ENCODE data around the gene BATF2.
"Not testable (repeated sequence)": the region's sequence is repeated elsewhere in the genome, so short reads cannot be mapped to it uniquely, and the experiment has no call there.

The BATF2 gene

GRCh38 chr11:65008873-65009272 lies 12.1 kb upstream of the BATF2 start:
- H3K27me3 ChIP-seq (ENCODE audit: control insufficient read depth, insufficient read depth, low read length) = no peaks in the 10 kb centered on the region
- no peak overlapping the region for H3K4me3 ChIP-seq (ENCODE audit: low read length)
- H3K9me3 ChIP-seq (ENCODE audit: control insufficient read depth, low read length) = no peaks in the 10 kb centered on the region
- no peaks in the 10 kb centered on the region for H3K36me3 ChIP-seq (ENCODE audit: control insufficient read depth, insufficient read depth, low read length)
- no peak overlapping the region for H3K9ac ChIP-seq (ENCODE audit: low read length)
- H3K4me1 ChIP-seq (ENCODE audit: control insufficient read depth, insufficient read depth, low read length) = peaks cover 6% of the 10 kb centered on the region

GRCh38 chr11:65008016-65008415 lies 11.2 kb upstream of the BATF2 start:
- H3K9ac ChIP-seq (ENCODE audit: low read length) = no peak overlapping the region
- H3K9me3 ChIP-seq (ENCODE audit: control insufficient read depth, low read length) = no peaks in the 10 kb centered on the region
- H3K4me1 ChIP-seq (ENCODE audit: control insufficient read depth, insufficient read depth, low read length) = peaks cover 2% of the 10 kb centered on the region

GRCh38 chr11:65003968-65004367 lies 7.2 kb upstream of the BATF2 start:
- not testable (repeated sequence) for H3K9me3 ChIP-seq (ENCODE audit: control insufficient read depth, low read length); H3K27me3 ChIP-seq (ENCODE audit: control insufficient read depth, insufficient read depth, low read length); H3K4me1 ChIP-seq (ENCODE audit: control insufficient read depth, insufficient read depth, low read length); H3K4me3 ChIP-seq (ENCODE audit: low read length); H3K9ac ChIP-seq (ENCODE audit: low read length); H3K36me3 ChIP-seq (ENCODE audit: control insufficient read depth, insufficient read depth, low read length)

More at GRCh38 chr11:65008016-65008415, 11.2 kb upstream of the BATF2 start:
- Histone ChIP-seq H3K4me3 (ENCODE audit: low read length) (no peak overlapping the region), H3K36me3 (ENCODE audit: control insufficient read depth, insufficient read depth, low read length) (no peaks in the 10 kb centered on the region), H3K27me3 (ENCODE audit: control insufficient read depth, insufficient read depth, low read length) (no peaks in the 10 kb centered on the region)

- Histone ChIP-seq H3K9me3 (ENCODE audit: control insufficient read depth, low read length) (no peaks in the 10 kb centered on the region), H3K9ac (ENCODE audit: low read length) (no peak overlapping the region), H3K4me1 (ENCODE audit: control insufficient read depth, insufficient read depth, low read length) (peaks cover 11% of the 10 kb centered on the region), H3K4me3 (ENCODE audit: low read length) (no peak overlapping the region), H3K27me3 (ENCODE audit: control insufficient read depth, insufficient read depth, low read length) (no peaks in the 10 kb centered on the region), H3K36me3 (ENCODE audit: control insufficient read depth, insufficient read depth, low read length) (no peaks in the 10 kb centered on the region)
These were observed 6.5 kb upstream of the BATF2 start for GRCh38 chr11:65003282-65003681.

- Histone ChIP-seq H3K36me3 (ENCODE audit: control insufficient read depth, insufficient read depth, low read length) (no peaks in the 10 kb centered on the region), H3K9me3 (ENCODE audit: control insufficient read depth, low read length) (no peaks in the 10 kb centered on the region), H3K9ac (ENCODE audit: low read length) (no peak overlapping the region), H3K27me3 (ENCODE audit: control insufficient read depth, insufficient read depth, low read length) (no peaks in the 10 kb centered on the region), H3K4me3 (ENCODE audit: low read length) (no peak overlapping the region), H3K4me1 (ENCODE audit: control insufficient read depth, insufficient read depth, low read length) (peaks cover 15% of the 10 kb centered on the region)
These were observed 5.9 kb upstream of the BATF2 start for GRCh38 chr11:65002706-65003105.

- no peak overlapping the region for H3K4me3 ChIP-seq (ENCODE audit: low read length)
- peaks cover 24% of the 10 kb centered on the region for H3K4me1 ChIP-seq (ENCODE audit: control insufficient read depth, insufficient read depth, low read length)
- no peaks in the 10 kb centered on the region for H3K27me3 ChIP-seq (ENCODE audit: control insufficient read depth, insufficient read depth, low read length)
- H3K36me3 ChIP-seq (ENCODE audit: control insufficient read depth, insufficient read depth, low read length) = no peaks in the 10 kb centered on the region
- no peak overlapping the region for H3K9ac ChIP-seq (ENCODE audit: low read length)
- H3K9me3 ChIP-seq (ENCODE audit: control insufficient read depth, low read length) = no peaks in the 10 kb centered on the region
These were observed 2.7 kb upstream of the BATF2 start for GRCh38 chr11:64999478-64999877.

GRCh38 chr11:64998690-64999431 lies 2.1 kb upstream of the BATF2 start:
- H3K9ac ChIP-seq (ENCODE audit: low read length) = no peak overlapping the region
- H3K36me3 ChIP-seq (ENCODE audit: control insufficient read depth, insufficient read depth, low read length) = no peaks in the 10 kb centered on the region
- H3K9me3 ChIP-seq (ENCODE audit: control insufficient read depth, low read length) = no peaks in the 10 kb centered on the region
- H3K4me3 ChIP-seq (ENCODE audit: low read length) = no peak overlapping the region
- H3K4me1 ChIP-seq (ENCODE audit: control insufficient read depth, insufficient read depth, low read length) = peaks cover 24% of the 10 kb centered on the region
- H3K27me3 ChIP-seq (ENCODE audit: control insufficient read depth, insufficient read depth, low read length) = no peaks in the 10 kb centered on the region

GRCh38 chr11:64998141-64998540 lies 1.4 kb upstream of the BATF2 start:
- no peaks in the 10 kb centered on the region for H3K36me3 ChIP-seq (ENCODE audit: control insufficient read depth, insufficient read depth, low read length)
- peaks cover 24% of the 10 kb centered on the region for H3K4me1 ChIP-seq (ENCODE audit: control insufficient read depth, insufficient read depth, low read length)
- H3K4me3 ChIP-seq (ENCODE audit: low read length) = no peak overlapping the region
- H3K9ac ChIP-seq (ENCODE audit: low read length) = no peak overlapping the region
- no peaks in the 10 kb centered on the region for H3K27me3 ChIP-seq (ENCODE audit: control insufficient read depth, insufficient read depth, low read length)
- no peaks in the 10 kb centered on the region for H3K9me3 ChIP-seq (ENCODE audit: control insufficient read depth, low read length)

- Histone ChIP-seq H3K27me3 (ENCODE audit: control insufficient read depth, insufficient read depth, low read length) (no peaks in the 10 kb centered on the region), H3K4me1 (ENCODE audit: control insufficient read depth, insufficient read depth, low read length) (peaks cover 24% of the 10 kb centered on the region), H3K9me3 (ENCODE audit: control insufficient read depth, low read length) (no peaks in the 10 kb centered on the region), H3K4me3 (ENCODE audit: low read length) (peak overlapping the region; percentile 58), H3K9ac (ENCODE audit: low read length) (peak overlapping the region; percentile 80), H3K36me3 (ENCODE audit: control insufficient read depth, insufficient read depth, low read length) (no peaks in the 10 kb centered on the region)
These were observed 453 bp downstream of the BATF2 start for GRCh38 chr11:64996327-64996709.

GRCh38 chr11:64994318-64994717 lies 2.5 kb downstream of the BATF2 start:
- Histone ChIP-seq H3K4me3 (ENCODE audit: low read length) (no peak overlapping the region), H3K27me3 (ENCODE audit: control insufficient read depth, insufficient read depth, low read length) (no peaks in the 10 kb centered on the region), H3K9me3 (ENCODE audit: control insufficient read depth, low read length) (no peaks in the 10 kb centered on the region), H3K36me3 (ENCODE audit: control insufficient read depth, insufficient read depth, low read length) (no peaks in the 10 kb centered on the region), H3K4me1 (ENCODE audit: control insufficient read depth, insufficient read depth, low read length) (peaks cover 29% of the 10 kb centered on the region), H3K9ac (ENCODE audit: low read length) (no peak overlapping the region)

GRCh38 chr11:64990222-64990923 lies 6.4 kb downstream of the BATF2 start:
- H3K9ac ChIP-seq (ENCODE audit: low read length) = no peak overlapping the region

GRCh38 chr11:64989416-64989815 lies 7.4 kb downstream of the BATF2 start:
- Histone ChIP-seq H3K27me3 (ENCODE audit: control insufficient read depth, insufficient read depth, low read length) (no peaks in the 10 kb centered on the region), H3K4me3 (ENCODE audit: low read length) (no peak overlapping the region), H3K9ac (ENCODE audit: low read length) (no peak overlapping the region), H3K36me3 (ENCODE audit: control insufficient read depth, insufficient read depth, low read length) (no peaks in the 10 kb centered on the region), H3K9me3 (ENCODE audit: control insufficient read depth, low read length) (no peaks in the 10 kb centered on the region), H3K4me1 (ENCODE audit: control insufficient read depth, insufficient read depth, low read length) (peaks cover 6% of the 10 kb centered on the region)

More at GRCh38 chr11:64990222-64990923, 6.4 kb downstream of the BATF2 start:
- H3K9me3 ChIP-seq (ENCODE audit: control insufficient read depth, low read length) = no peaks in the 10 kb centered on the region
- peaks cover 6% of the 10 kb centered on the region for H3K4me1 ChIP-seq (ENCODE audit: control insufficient read depth, insufficient read depth, low read length)
- no peak overlapping the region for H3K4me3 ChIP-seq (ENCODE audit: low read length)
- H3K27me3 ChIP-seq (ENCODE audit: control insufficient read depth, insufficient read depth, low read length) = no peaks in the 10 kb centered on the region
- H3K36me3 ChIP-seq (ENCODE audit: control insufficient read depth, insufficient read depth, low read length) = no peaks in the 10 kb centered on the region
